Fibroblast of peridontal ligament (primary cell): ENCODE results near the gene CREG1.
"Not testable (repeated sequence)": the region's sequence is repeated elsewhere in the genome, so short reads cannot be mapped to it uniquely, and the experiment has no call there.

Experiments used
- DNase-seq: peaks from one replicate; pipeline ENCODE4 v3.0.0-alpha.2; 2010; ENCODE audit errors: extremely low read depth

The CREG1 gene

GRCh38 chr1:167553136-167554027 is at the start of gene CREG1:
CREG1 (minus strand) TSS chr1:167553762.
- DNase-seq, result peak; percentile 83

- DNase-seq, result no peak
Measured at GRCh38 chr1:167602840-167603239, 49.3 kb upstream of the CREG1 start.

GRCh38 chr1:167601442-167602383 is 48.2 kb upstream of the CREG1 start:
- DNase-seq, result peak; percentile 19

- DNase-seq, result peak; percentile 68
Measured at GRCh38 chr1:167599957-167600581, 46.5 kb upstream of the CREG1 start.

GRCh38 chr1:167594822-167595221 is 41.3 kb upstream of the CREG1 start:
- no peak for DNase-seq

- DNase-seq, result no peak
Measured at GRCh38 chr1:167593860-167594259, 40.3 kb upstream of the CREG1 start.

GRCh38 chr1:167592475-167592874 is 38.9 kb upstream of the CREG1 start:
- no peak for DNase-seq

GRCh38 chr1:167588361-167588760 is 34.8 kb upstream of the CREG1 start:
- DNase-seq, result no peak

GRCh38 chr1:167587872-167588271 is 34.3 kb upstream of the CREG1 start:
- no peak for DNase-seq

GRCh38 chr1:167587342-167587741 is 33.8 kb upstream of the CREG1 start:
- DNase-seq, result no peak

- no peak for DNase-seq
Measured at GRCh38 chr1:167584581-167584980, 31.0 kb upstream of the CREG1 start.

GRCh38 chr1:167582722-167583121 is 29.2 kb upstream of the CREG1 start:
- DNase-seq, result no peak

GRCh38 chr1:167582064-167582463 is 28.5 kb upstream of the CREG1 start:
- no peak for DNase-seq

GRCh38 chr1:167579986-167580385 is 26.4 kb upstream of the CREG1 start:
- DNase-seq, result no peak

GRCh38 chr1:167578939-167579521 is 25.5 kb upstream of the CREG1 start:
- DNase-seq, result no peak

GRCh38 chr1:167575649-167576048 is 22.1 kb upstream of the CREG1 start:
- no peak for DNase-seq

GRCh38 chr1:167573035-167573434 is 19.5 kb upstream of the CREG1 start:
- no peak for DNase-seq

GRCh38 chr1:167570712-167571111 is 17.1 kb upstream of the CREG1 start:
- not testable (repeated sequence) for DNase-seq

- no peak for DNase-seq
Measured at GRCh38 chr1:167567663-167568062, 14.1 kb upstream of the CREG1 start.

GRCh38 chr1:167566766-167567165 is 13.2 kb upstream of the CREG1 start:
- no peak for DNase-seq

- no peak for DNase-seq
Measured at GRCh38 chr1:167565922-167566321, 12.4 kb upstream of the CREG1 start.
